PFSK-1 (cell line): Measurements from ENCODE around the gene CDK19.

Source experiments
- FOXP2 ChIP-seq: optimal IDR thresholded peaks from 2 replicates; pipeline ENCODE3; 2011; ENCODE audit warnings: borderline replicate concordance, control low read depth, inconsistent platforms; ENCODE audit not compliant: insufficient read depth; ENCODE audit errors: extremely low read length, extremely low read depth
- POLR2AphosphoS5 ChIP-seq: IDR thresholded peaks from 2 replicates; pipeline ENCODE4 v1.6.1; 2012; ENCODE audit warnings: low read depth, mild to moderate bottlenecking, control low read depth, low read length, moderate library complexity
- REST ChIP-seq, 2 experiments: IDR thresholded peaks; 2 replicates each; pipeline versions ENCODE4 v1.6.1 to v1.8.0; 2011 to 2012; ENCODE audit warnings: low read depth in 2 of 2, low read length in 2 of 2, control low read depth in 1 of 2, inconsistent platforms in 1 of 2, mild to moderate bottlenecking in 1 of 2, moderate library complexity in 1 of 2; ENCODE audit not compliant: insufficient read depth in 1 of 2
- SIN3A ChIP-seq: IDR thresholded peaks from 2 replicates; pipeline ENCODE4 v1.6.1; 2012; ENCODE audit warnings: mild to moderate bottlenecking, low read length, moderate library complexity, borderline replicate concordance; ENCODE audit not compliant: insufficient read depth
- TAF1 ChIP-seq: IDR thresholded peaks from 2 replicates; pipeline ENCODE4 v1.6.1; 2012; ENCODE audit warnings: low read length, control low read depth, borderline replicate concordance; ENCODE audit not compliant: insufficient read depth

The CDK19 gene

DNA sequence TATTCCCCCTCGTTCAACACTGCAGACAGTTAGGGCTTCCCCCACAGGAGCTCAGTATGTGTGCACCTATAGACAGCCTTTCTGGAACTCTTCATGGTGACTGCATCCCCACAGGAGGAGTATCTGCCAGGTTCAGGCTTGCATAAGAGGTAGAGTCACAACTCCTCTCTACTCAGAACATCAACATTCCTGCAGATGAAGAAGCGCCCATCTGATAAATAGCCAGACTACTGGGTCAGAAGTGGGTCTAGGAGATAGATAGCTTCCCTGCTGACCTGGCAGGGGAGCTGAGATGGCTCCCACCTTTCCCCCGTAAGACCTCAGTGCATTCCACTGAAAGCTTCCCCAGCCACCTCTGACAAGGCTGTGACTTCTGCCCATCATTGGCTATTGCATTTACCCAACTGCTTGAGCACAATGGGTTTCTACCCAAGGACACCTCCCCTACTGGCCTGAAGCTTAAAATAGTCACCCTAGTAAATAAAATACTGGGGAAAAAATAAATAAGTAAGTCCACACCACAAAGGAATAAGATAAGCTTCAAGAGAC is 125.1 kb downstream of the CDK19 start:
- TF ChIP-seq FOXP2 (no peak), POLR2AphosphoS5 (no peak), TAF1 (no peak), REST (IDR thresholded peaks at IDR 0.05; ENCODE audit: insufficient read depth in 1 of 2, low read depth in 2 of 2, low read length in 2 of 2) (no peak), SIN3A (no peak)

DNA sequence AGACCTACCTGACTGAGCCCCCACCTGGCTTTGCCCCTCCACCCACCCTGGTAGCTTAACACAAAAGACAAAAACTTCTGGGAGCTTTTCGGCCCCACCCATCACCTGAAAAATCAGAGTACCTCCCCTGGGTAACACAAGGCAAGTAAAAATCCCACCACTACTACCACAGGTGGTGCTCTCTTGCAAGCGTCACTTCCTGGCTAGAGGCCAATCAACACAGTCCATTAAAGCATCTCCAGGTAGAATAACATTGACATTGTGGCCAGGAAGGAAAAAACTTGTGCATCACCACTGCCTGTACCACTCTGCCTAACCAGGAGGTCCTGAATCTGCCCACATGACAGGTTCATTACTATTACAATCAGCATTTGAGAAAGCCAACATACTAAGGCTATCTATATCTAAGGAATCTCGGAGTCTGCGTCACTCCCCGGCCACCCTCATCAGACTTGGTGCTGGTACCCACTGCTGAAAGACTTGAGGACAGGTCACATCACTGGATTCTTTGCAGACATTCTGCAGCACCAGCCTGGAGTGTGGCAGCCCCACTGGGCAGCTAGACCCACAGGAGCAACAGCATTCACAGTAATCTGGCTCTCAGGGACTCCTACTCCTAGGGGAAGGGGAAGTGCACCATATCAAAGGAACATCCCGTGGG is 125.9 kb downstream of the CDK19 start:
- TF ChIP-seq POLR2AphosphoS5: no peak
- TF ChIP-seq FOXP2: no peak
- TF ChIP-seq REST (IDR thresholded peaks at IDR 0.05; ENCODE audit: insufficient read depth in 1 of 2, low read depth in 2 of 2, low read length in 2 of 2): no peak
- no peak for TF ChIP-seq SIN3A
- TF ChIP-seq TAF1: no peak

DNA sequence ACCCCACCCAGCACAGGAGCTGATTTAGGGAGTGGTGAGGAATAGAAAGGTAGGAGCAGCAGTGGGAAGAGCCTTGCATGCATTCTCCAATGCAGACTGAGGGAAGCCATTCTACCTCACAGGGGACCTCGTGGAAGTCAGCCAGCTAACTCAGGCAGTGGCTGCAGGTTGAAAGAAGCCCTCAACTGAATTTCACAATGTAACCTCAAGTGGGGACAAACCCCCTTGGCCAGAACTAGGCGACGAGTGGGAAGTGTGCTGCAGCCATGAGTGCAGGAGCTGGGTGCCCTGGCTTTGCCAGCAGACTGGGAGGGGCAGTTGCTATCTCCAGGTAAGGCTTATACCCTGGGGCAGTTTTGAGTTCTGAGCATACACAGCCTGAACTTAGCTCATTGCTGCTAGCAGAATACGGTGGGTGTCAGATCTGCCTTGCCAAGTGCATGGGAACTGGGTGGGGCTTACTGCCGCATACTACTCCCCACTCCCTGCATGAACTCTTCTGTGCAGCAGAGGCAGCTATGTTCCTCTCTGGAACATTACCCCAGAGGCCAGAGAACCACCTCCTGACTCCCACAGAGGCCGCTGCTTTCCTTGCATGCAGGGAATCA is 126.5 kb downstream of the CDK19 start:
- TF ChIP-seq TAF1: no peak
- no peak for TF ChIP-seq REST (IDR thresholded peaks at IDR 0.05; ENCODE audit: insufficient read depth in 1 of 2, low read depth in 2 of 2, low read length in 2 of 2)
- TF ChIP-seq FOXP2: no peak
- no peak for TF ChIP-seq SIN3A
- TF ChIP-seq POLR2AphosphoS5: no peak

DNA sequence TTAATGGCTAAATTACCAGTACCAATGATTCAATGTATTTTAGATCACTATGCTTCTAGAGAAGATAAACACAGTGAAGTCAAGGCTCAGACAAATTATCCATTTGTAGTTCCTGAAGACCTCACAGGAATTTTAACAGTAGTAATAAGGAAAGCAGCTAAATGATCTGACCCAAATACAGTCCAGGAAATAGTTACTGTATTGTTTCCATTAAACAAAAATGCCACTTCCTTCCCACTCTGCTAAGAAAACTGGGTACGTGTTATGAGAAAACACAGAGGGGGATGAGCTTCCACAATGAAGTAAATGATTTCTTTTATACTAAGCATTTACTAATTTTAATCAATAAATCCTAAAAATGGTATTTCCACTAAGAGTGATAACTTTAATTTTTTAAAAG is 127.9 kb downstream of the CDK19 start:
- TF ChIP-seq FOXP2: no peak
- TF ChIP-seq TAF1: no peak
- TF ChIP-seq POLR2AphosphoS5: no peak
- no peak for TF ChIP-seq SIN3A
- no peak for TF ChIP-seq REST (IDR thresholded peaks at IDR 0.05; ENCODE audit: insufficient read depth in 1 of 2, low read depth in 2 of 2, low read length in 2 of 2)
